Ovary (tissue), 3 donors: Measurements from ENCODE around the gene GIMAP2.

Experiments
- CTCF ChIP-seq, 3 donors: fragments of 450-650 bp in 2 of 3; fragments of 200-600 bp in 1 of 3; IDR thresholded peaks; one replicate each; pipeline versions ENCODE4 v1.5.1 to v1.8.0; 2016 to 2022; ENCODE audit warnings: antibody characterized with exemption in 3 of 3, mild to moderate bottlenecking in 1 of 3
- POLR2A ChIP-seq: fragments of 450-650 bp; IDR thresholded peaks from one replicate; pipeline ENCODE4 v1.6.1; 2017; ENCODE audit warnings: antibody characterized with exemption, mild to moderate bottlenecking, moderate library complexity
- donor health status: DM: no; HTN: no; CAD: no.

DNA sequence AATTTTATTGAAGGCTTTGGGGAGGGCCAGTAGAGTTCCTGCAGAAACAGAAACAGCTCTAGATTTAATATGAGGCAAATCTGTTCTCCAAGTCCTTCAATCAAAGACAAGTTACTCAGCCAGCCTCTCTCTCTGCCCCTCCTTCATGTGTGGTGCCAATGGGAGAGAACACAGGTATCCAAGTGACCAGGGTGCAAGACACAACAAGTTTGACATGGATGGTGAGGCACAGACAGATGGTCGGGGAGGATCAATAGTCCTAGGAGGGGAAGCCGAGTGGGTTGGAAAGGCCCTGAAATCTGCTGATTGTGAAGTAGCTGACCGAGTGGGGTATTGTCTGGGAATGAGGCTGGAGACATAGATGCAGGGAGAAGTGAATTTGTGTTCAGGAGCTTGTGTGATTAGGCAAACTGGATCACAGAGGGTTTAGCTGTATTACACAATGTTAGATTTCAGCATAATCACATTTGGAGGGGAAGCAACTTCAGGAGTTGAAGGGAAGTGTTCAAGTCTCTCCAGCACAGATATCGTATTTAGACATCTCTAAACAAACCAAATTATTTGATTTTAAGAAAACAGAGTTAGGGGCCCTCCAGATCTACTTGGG lies 32.4 kb downstream of the GIMAP2 start:
- no peak for TF ChIP-seq CTCF (IDR thresholded peaks at IDR 0.05)
- no peak for TF ChIP-seq POLR2A
